NT2/D1 (cell line): Measurements from ENCODE around the gene CDC42BPA.

ENCODE experiments used
- DNase-seq: peaks from one replicate; pipeline ENCODE4 v3.0.0-alpha.2; 2011; ENCODE audit warnings: low read depth, low spot score
- H3K27me3 ChIP-seq: 2 replicates; pipeline ENCODE4 v1.6.0; 2011; ENCODE audit warnings: mild to moderate bottlenecking; ENCODE audit not compliant: insufficient read length, insufficient read depth
- H3K36me3 ChIP-seq: 2 replicates; pipeline ENCODE4 v1.6.1; 2011; ENCODE audit warnings: mild to moderate bottlenecking, low read length, mixed read lengths; ENCODE audit not compliant: insufficient read depth, insufficient read length
- H3K4me1 ChIP-seq: 2 replicates; pipeline ENCODE4 v1.5.1; 2011; ENCODE audit not compliant: insufficient read depth, insufficient read length
- H3K4me3 ChIP-seq: 2 replicates; pipeline ENCODE4 v1.5.1; 2011; ENCODE audit warnings: low read depth; ENCODE audit not compliant: insufficient read length
- H3K9ac ChIP-seq: 2 replicates; pipeline ENCODE4 v1.6.0; 2011; ENCODE audit warnings: low read depth; ENCODE audit not compliant: insufficient read length
- H3K9me3 ChIP-seq: 2 replicates; pipeline ENCODE4 v1.5.1; 2011; ENCODE audit warnings: mild to moderate bottlenecking, low read length; ENCODE audit not compliant: insufficient read depth
- SUZ12 ChIP-seq: IDR thresholded peaks from 2 replicates; pipeline ENCODE4 v1.6.1; 2011; ENCODE audit not compliant: insufficient read length, insufficient read depth; ENCODE audit errors: extremely low read depth
- YY1 ChIP-seq: IDR thresholded peaks from 2 replicates; pipeline ENCODE4 v1.6.1; 2011; ENCODE audit not compliant: insufficient read length, insufficient read depth
- ZNF274 ChIP-seq: IDR thresholded peaks from 2 replicates; pipeline ENCODE4 v1.6.1; 2011; ENCODE audit warnings: mild to moderate bottlenecking, low read depth, low read length

CDC42BPA gene

DNA sequence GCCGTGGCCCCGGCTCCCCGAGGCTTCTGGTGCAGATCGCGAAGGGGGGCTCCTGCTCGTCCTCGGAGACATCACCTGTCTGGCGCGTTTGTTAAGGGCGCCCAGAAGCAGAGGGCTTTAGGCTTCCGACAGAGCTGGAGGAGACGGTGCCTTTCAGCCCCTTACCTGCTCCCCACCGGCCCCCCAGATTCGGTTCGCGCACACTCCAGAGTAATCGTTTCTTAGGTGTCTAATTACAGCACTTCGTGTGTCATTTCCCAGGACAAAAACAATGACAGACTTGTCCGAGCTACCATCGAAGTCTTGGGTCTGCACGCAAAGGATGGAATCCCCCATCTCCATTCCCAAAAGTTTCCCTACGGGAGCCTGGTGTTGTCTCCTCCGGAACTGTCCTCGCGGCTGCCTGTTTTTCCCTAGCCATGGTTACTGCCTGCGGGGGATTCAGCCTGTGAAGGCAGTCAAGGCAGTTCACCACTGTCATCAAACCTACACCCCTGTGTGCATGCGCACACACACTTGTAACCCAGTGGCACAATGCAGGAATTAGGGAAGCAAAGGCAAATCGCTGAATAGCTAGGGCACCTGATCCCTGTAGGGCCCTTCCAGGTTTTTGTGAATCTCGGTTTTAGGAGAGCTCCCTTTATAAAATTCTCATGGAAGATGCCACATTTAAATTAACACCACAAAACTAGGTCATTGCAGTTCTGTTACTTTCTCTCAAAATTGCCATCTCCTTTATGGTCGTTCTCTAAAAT lies 738 bp upstream of the CDC42BPA start:
- Histone ChIP-seq H3K9me3 (no peaks in the 10 kb centered on the region), H3K4me3 (peak overlapping the region; percentile 77), H3K27me3 (no peaks in the 10 kb centered on the region), H3K4me1 (no peaks in the 10 kb centered on the region), H3K9ac (peak overlapping the region; percentile 93), H3K36me3 (no peaks in the 10 kb centered on the region)
- DNase-seq: peak; percentile 91
- TF ChIP-seq SUZ12: no peak
- no peak for TF ChIP-seq YY1
- TF ChIP-seq ZNF274: no peak

DNA sequence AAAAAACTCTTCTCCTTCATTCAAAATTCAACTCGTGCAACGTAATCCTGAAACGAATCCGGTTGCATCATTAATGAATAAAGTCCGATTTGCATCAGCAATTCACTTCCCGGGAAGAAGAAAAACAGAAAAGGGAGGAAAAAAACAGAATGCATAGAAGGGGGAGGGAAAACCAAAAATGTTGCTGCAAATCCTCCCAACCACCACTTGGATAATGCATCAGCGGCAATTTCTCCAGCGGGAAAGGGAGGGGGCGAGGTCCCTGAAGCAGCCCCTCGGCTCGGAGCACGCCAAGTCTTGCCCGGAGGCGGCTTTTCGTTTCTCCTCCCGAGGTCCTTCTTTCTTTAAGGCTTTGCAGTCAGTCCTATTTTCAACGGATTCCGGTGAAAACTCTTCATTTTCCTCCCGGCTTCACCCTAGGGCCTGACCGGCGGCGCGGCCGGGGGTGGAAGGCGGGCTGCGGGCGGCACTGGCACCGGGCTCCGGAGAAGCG lies 723 bp downstream of the CDC42BPA start:
- no peaks in the 10 kb centered on the region for H3K4me1 ChIP-seq
- H3K36me3 ChIP-seq: peaks cover 9% of the 10 kb centered on the region
- peak; percentile 76 for DNase-seq
- H3K9ac ChIP-seq: peak overlapping the region; percentile 93
- TF ChIP-seq YY1 (no peak), ZNF274 (no peak), SUZ12 (no peak)
- H3K4me3 ChIP-seq: peak overlapping the region; percentile 77
- H3K27me3 ChIP-seq: no peaks in the 10 kb centered on the region
- H3K9me3 ChIP-seq: no peaks in the 10 kb centered on the region

DNA sequence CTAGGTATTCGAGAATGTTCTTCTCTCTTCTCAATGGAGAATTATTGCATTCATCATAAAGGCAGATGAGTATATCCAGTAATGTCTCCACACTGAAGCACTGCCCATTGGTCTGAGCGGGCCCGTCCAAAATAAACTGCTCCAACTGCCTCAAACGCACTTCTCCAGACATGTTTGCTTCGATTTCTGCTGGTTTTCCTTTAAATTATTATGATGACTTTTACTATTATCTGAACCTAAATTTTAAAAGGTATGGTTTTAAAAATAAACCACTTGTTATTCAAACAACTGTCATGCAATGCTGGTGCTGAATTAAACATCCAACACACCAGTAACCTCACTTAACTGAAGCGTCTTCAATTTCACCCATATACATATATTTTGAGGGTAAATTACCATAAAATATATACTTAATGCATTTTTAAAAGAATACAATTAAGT lies 1.3 kb downstream of the CDC42BPA start:
- no peaks in the 10 kb centered on the region for H3K4me1 ChIP-seq
- no peaks in the 10 kb centered on the region for H3K27me3 ChIP-seq
- no peaks in the 10 kb centered on the region for H3K9me3 ChIP-seq
- H3K36me3 ChIP-seq: peaks cover 12% of the 10 kb centered on the region
- DNase-seq: no peak
- peak overlapping the region; percentile 77 for H3K4me3 ChIP-seq
- peak overlapping the region; percentile 82 for H3K9ac ChIP-seq
- TF ChIP-seq YY1: no peak
- no peak for TF ChIP-seq SUZ12
- TF ChIP-seq ZNF274: no peak

GRCh38 chr1:227316456-227316855 lies 1.8 kb downstream of the CDC42BPA start:
- Histone ChIP-seq H3K4me3 (peak overlapping the region; percentile 77), H3K9ac (peak overlapping the region; percentile 82)
- no peak for DNase-seq

GRCh38 chr1:227315629-227316346 lies 2.5 kb downstream of the CDC42BPA start:
- H3K27me3 ChIP-seq: no peaks in the 10 kb centered on the region
- H3K9me3 ChIP-seq: no peaks in the 10 kb centered on the region
- DNase-seq: no peak
- peak overlapping the region; percentile 77 for H3K4me3 ChIP-seq
- TF ChIP-seq SUZ12 (no peak), ZNF274 (no peak), YY1 (no peak)
- peak overlapping the region; percentile 82 for H3K9ac ChIP-seq
- no peaks in the 10 kb centered on the region for H3K4me1 ChIP-seq
- peaks cover 12% of the 10 kb centered on the region for H3K36me3 ChIP-seq

More at GRCh38 chr1:227316456-227316855, 1.8 kb downstream of the CDC42BPA start:
- TF ChIP-seq SUZ12: no peak
- TF ChIP-seq YY1: no peak
- TF ChIP-seq ZNF274: no peak
- peaks cover 12% of the 10 kb centered on the region for H3K36me3 ChIP-seq
- H3K4me1 ChIP-seq: no peaks in the 10 kb centered on the region
- no peaks in the 10 kb centered on the region for H3K27me3 ChIP-seq
- H3K9me3 ChIP-seq: no peaks in the 10 kb centered on the region

DNA sequence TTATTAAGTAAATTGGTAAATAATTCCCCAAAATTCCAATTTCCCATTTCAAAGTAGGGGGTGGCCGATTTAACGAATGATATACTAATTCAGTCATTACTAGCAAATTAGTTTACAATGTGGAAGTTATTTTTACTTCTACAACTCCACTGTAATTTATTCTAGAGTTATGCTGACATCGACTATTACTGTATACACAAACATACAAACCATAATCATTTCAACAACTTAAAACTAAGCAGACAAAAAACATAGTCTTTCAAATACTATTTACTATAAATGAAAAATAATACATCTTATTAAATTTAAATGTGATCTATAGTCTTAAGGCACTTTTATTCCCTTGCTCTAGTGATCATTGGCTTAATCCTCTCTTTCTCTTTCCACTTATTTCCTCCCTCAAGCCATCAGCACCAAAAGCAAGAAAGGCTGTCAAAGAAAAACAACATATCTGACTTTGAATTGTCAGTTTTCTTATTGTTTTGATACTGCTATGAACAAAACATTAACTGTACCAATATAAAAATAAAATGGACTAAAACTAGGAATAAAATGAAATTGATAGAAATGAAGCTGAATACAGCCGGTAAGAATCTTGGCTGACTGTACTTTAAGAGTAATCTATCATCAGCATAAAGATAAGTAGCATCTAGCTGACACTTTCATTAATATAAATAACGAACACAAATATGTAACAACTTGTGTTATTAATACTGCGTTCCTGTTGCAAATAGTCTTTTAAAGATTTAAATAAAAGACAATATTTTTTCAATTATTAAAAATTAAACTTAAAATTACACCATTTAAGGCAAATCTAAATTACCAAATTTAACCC lies 4.1 kb downstream of the CDC42BPA start:
- H3K9me3 ChIP-seq: no peaks in the 10 kb centered on the region
- no peaks in the 10 kb centered on the region for H3K27me3 ChIP-seq
- H3K4me1 ChIP-seq: no peaks in the 10 kb centered on the region
- H3K36me3 ChIP-seq: peaks cover 12% of the 10 kb centered on the region
- no peak overlapping the region for H3K4me3 ChIP-seq
- TF ChIP-seq ZNF274 (no peak), SUZ12 (no peak), YY1 (no peak)
- no peak for DNase-seq
- no peak overlapping the region for H3K9ac ChIP-seq
